Measurements from ENCODE around the gene UQCC3. TPM values are rescaled to one million over a fixed set of nuclear protein-coding genes. Genes with fewer than 3 reads are reported as not detected.

Gene UQCC3
- total and polyA plus RNA-seq, 9 of the 15 experiments (the other 6 are each of a cell fraction or from before 2014, with no cell fraction given): 3.3 to 44.3 (median 8.0) TPM

GRCh38 chr11:62671608-62672389, at the start of gene UQCC3, which contains the start of gene LBHD1 (continued):
- TF ChIP-seq ZNF583 (CRISPR knock-in tag; IDR thresholded peaks at IDR 0.05) (no peak), ZNF282 (CRISPR knock-in tag; IDR thresholded peaks at IDR 0.05) (no peak), ZNF780A (CRISPR knock-in tag; IDR thresholded peaks at IDR 0.05) (no peak), ZNF146 (CRISPR knock-in tag; IDR thresholded peaks at IDR 0.05; ENCODE audit: unreplicated experiment) (no peak), E2F3 (CRISPR knock-in tag; IDR thresholded peaks at IDR 0.05) (peak; percentile 59; the same call in 1 of the 2 replicates), NCOA4 (IDR thresholded peaks at IDR 0.05; ENCODE audit: partially characterized antibody) (no peak), ZNF75A (CRISPR knock-in tag; IDR thresholded peaks at IDR 0.05) (no peak), RCOR1 (IDR thresholded peaks at IDR 0.05; ENCODE audit: borderline replicate concordance in 1 of 2, low read depth in 2 of 2, low read length in 2 of 2) (peak in 1 of 2 experiments; percentile 4; a peak in 1 of 4 replicates), ZBTB17 (CRISPR knock-in tag; IDR thresholded peaks at IDR 0.05) (no peak), CTCFL (IDR thresholded peaks at IDR 0.05; ENCODE audit: borderline replicate concordance, insufficient read depth, low read depth, low read length, poor library complexity, severe bottlenecking) (no peak), POLR2A (conservative IDR thresholded peaks at IDR 0.05) (peak; percentile 92), ZNF584 (CRISPR knock-in tag; IDR thresholded peaks at IDR 0.05; ENCODE audit: low read depth) (no peak), EGR1 (conservative IDR thresholded peaks at IDR 0.05) (peak; percentile 71), CCAR2 (IDR thresholded peaks at IDR 0.05; ENCODE audit: low read depth, low read length) (no peak)
- TF ChIP-seq, protein P1, sequence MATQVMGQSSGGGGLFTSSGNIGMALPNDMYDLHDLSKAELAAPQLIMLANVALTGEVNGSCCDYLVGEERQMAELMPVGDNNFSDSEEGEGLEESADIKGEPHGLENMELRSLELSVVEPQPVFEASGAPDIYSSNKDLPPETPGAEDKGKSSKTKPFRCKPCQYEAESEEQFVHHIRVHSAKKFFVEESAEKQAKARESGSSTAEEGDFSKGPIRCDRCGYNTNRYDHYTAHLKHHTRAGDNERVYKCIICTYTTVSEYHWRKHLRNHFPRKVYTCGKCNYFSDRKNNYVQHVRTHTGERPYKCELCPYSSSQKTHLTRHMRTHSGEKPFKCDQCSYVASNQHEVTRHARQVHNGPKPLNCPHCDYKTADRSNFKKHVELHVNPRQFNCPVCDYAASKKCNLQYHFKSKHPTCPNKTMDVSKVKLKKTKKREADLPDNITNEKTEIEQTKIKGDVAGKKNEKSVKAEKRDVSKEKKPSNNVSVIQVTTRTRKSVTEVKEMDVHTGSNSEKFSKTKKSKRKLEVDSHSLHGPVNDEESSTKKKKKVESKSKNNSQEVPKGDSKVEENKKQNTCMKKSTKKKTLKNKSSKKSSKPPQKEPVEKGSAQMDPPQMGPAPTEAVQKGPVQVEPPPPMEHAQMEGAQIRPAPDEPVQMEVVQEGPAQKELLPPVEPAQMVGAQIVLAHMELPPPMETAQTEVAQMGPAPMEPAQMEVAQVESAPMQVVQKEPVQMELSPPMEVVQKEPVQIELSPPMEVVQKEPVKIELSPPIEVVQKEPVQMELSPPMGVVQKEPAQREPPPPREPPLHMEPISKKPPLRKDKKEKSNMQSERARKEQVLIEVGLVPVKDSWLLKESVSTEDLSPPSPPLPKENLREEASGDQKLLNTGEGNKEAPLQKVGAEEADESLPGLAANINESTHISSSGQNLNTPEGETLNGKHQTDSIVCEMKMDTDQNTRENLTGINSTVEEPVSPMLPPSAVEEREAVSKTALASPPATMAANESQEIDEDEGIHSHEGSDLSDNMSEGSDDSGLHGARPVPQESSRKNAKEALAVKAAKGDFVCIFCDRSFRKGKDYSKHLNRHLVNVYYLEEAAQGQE (IDR thresholded peaks at IDR 0.05; ENCODE audit: borderline replicate concordance): no peak
- TF ChIP-seq, protein P1 (CRISPR knock-in tag; IDR thresholded peaks at IDR 0.05; ENCODE audit: low read depth): 0 out of 2 replicates have a peak, but pooled peaks have one; percentile 27
- TF ChIP-seq, protein P2, sequence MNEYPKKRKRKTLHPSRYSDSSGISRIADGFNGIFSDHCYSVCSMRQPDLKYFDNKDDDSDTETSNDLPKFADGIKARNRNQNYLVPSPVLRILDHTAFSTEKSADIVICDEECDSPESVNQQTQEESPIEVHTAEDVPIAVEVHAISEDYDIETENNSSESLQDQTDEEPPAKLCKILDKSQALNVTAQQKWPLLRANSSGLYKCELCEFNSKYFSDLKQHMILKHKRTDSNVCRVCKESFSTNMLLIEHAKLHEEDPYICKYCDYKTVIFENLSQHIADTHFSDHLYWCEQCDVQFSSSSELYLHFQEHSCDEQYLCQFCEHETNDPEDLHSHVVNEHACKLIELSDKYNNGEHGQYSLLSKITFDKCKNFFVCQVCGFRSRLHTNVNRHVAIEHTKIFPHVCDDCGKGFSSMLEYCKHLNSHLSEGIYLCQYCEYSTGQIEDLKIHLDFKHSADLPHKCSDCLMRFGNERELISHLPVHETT (CRISPR knock-in tag; conservative IDR thresholded peaks at IDR 0.05 in 1 of 2, IDR thresholded peaks at IDR 0.05 in 1 of 2): 0 out of 4 replicates have a peak, but pooled peaks of 1 of the 2 experiments have one; percentile 62
